Pons (tissue), 1 donor: ENCODE results near the gene ARHGAP35.
"Not testable (repeated sequence)": the region's sequence is repeated elsewhere in the genome, so short reads cannot be mapped to it uniquely, and the experiment has no call there.

Experiments used
- DNase-seq: peaks from one replicate; pipeline ENCODE4 v3.0.0-alpha.2; 2016; ENCODE audit warnings: low spot score

The ARHGAP35 gene

GRCh38 chr19:46871173-46871572 lies 10.4 kb downstream of the ARHGAP35 start:
- not testable (repeated sequence) for DNase-seq

GRCh38 chr19:46872967-46873366 lies 12.2 kb downstream of the ARHGAP35 start:
- no peak for DNase-seq

GRCh38 chr19:46875234-46875633 lies 14.4 kb downstream of the ARHGAP35 start:
- DNase-seq, result no peak

- no peak for DNase-seq
These were observed 14.9 kb downstream of the ARHGAP35 start for GRCh38 chr19:46875657-46876056.

DNA sequence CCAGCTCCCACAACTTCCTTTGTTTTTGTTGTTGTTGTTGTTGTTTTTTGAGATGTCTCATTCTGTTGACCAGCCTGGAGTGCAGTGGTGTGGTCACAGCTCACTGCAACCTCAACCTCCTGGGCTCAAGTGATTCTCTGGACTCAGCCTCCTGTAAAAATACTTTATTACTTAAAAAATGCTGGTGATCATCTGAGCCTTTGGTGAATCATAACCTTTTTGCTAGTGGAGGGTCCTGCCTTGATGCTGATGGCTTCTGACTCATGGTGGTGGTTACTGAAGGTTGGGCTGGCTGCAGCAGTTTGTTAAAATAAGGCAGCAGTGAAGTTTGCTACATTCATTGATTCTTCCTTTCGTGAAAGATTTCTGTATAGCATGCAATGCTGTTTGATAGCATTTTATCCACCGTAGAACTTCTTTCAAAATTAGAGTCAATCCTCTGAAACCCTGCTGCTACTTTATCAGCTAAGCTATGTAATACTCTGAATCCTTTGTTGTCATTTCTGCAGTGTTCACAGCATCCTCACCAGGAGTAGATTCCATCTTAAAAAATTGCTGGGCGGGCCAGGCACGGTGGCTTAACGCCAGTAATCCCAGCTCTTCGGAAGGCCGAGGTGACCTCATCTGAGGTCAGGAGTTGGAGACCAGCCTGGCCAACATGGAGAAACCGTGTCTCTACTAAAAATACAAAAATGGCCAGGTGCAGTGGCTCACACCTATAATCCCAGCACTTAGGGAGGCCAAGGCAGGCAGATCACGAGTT lies 18.0 kb downstream of the ARHGAP35 start:
- DNase-seq, result no peak

DNA sequence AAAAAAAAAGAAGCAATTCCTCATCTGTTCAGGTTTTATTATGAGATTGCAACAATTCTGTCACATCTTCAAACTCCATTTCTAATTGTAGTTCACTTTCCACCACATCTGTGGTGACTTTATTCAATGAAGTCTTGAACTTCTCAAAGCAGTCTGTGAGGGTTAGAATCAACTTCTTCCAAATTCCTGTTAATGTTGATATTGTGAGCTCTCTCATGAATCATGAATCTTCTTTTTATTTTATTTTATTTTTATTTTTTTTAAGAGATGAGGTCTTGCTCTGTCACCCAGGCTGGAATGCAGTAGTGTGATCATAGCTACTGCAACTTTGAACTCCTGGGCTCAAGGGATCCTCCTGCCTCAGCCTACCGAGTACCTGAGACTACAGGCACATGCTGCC lies 19.6 kb downstream of the ARHGAP35 start:
- no peak for DNase-seq

- no peak for DNase-seq
These were observed 20.3 kb downstream of the ARHGAP35 start for GRCh38 chr19:46881092-46881491.

DNA sequence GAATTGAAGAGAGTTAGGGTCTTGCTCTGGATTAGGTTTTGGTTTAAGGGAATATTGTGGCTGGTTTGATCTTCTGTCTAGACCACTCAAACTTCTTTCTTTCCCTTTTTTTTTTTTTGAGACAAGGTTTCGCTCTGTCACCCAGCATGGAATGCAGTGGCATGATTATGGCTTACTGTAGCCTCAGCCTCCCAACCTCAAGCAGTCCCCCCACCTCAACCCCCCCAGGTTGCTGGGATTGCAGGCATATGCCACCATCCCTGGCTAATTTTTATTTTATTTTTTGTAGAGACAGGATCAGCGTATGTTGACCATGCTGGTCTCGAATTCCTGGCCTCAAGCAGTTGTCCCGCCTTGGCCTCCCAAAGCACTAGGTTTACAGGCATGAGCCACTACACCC lies 21.2 kb downstream of the ARHGAP35 start:
- DNase-seq, result no peak

DNA sequence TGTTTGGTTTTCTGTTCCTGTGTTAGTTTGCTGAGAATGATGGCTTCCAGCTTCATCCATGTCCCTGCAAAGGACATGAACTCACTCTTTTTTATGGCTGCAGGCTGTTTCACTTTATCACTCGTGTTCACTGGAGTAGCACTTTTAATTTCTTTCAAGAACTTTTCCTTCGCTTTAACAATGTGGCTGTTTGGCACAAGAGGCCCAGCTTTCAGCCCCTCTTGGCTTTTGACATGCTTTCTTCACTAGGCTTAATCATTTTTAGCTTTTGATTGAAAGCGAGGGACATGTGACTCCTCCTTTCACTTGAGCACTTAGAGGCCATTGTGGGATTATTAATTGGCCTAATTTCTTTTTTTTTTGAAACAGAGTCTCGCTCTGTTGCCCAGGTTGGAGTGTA lies 22.0 kb downstream of the ARHGAP35 start:
- not testable (repeated sequence) for DNase-seq

GRCh38 chr19:46885411-46885810 lies 24.6 kb downstream of the ARHGAP35 start:
- DNase-seq, result no peak

GRCh38 chr19:46886546-46887239 lies 25.9 kb downstream of the ARHGAP35 start:
- DNase-seq, result no peak

DNA sequence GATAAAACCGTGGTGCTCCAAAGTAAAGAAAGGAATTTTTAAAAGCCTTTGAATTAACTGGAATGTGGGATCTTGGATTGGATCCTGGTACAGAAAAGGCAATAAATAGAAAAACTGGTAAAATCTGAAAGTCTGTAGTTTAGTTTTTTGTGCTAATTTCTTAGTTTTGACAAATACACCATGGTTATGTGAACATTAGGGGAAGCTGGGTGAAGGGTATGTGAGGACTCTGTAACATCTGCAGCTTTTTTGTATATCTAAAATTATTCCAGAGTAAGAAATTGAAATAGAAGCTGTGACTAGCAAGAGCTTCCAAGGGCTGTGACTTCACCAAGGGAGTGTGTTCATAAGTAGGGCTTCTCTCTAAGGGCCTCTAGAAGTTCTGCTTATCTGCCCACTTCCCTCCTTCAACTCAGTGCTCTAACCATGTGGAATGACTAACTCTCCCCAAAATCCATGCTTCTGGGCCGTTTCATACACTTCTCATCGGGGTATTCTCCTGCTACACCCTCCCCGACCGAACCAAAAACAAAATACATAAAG lies 26.5 kb downstream of the ARHGAP35 start:
- DNase-seq, result no peak

- no peak for DNase-seq
These were observed 29.8 kb downstream of the ARHGAP35 start for GRCh38 chr19:46890423-46891170.

GRCh38 chr19:46892252-46893179 lies 31.7 kb downstream of the ARHGAP35 start:
- DNase-seq, result no peak

DNA sequence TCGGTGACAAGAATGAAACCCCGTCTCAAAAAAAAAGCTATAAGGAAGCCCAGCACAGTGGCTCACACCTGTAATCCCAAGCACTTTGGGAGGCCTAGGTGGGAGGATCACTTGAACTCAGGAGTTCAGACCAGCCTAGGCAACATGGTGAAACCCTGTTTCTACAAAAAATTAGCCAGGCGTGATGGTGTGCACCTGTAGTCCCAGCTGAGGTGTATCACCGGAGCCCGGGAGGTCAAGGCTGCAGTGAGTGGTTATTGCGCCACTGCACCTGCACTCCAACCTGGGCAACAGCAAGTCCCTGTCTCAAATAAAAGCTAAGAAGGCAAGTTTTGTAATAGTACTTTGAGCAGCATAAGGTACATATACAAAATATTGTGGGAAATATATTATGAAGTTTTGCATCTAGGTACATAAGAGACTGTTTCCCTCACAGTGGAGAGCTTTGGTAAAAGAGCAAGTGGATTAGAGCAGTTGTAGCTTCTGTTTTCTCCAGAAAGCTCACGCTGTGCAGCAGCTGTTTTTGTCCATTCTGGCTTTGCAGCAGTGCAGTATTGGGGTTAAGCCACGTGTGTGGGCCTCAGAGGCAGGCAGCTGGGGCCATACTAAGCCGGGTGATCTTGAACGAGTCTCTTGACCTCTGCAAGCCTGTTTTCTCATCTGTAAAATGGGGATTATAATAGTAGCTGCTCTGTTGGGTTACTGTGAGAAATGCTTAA lies 35.4 kb downstream of the ARHGAP35 start:
- DNase-seq, result no peak

DNA sequence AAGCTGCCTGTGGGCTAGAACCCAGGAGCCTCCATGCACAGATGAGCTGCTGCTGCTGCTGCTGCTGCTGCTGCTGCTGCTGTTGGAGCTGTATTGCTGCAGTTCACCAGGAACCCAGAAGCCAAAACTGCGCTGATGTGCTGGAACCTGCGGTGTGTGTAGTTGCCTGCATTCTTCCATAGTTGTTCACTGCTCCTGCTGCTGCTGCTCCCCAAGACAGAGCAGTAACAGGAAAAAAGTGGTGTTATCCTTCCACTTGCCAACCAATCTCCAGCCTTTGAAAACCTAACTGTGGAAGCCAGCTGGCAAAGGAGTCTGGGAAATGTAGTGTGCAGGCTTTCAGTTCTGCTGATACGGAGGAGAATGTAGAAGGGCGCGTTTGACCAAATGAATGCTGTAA lies 37.9 kb downstream of the ARHGAP35 start:
- DNase-seq, result peak; percentile 74

DNA sequence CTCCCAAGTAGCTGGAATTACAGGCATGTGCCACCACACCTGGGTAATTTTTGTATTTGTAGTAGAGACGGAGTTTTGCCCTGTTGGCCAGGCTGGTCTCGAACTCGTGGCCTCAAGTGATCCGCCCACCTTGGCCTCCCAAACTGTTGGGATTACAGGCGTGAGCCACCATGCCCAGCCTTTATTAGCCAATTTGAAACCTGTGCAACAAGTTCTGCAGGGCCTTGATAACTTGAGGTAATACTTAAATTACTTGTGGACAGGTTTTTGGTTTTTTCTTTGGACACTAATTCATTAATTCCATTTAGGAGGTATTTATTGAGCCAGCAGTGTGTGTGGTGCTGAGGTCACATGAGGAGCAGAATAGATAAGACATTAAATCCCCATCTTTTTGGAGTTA lies 39.5 kb downstream of the ARHGAP35 start:
- no peak for DNase-seq

DNA sequence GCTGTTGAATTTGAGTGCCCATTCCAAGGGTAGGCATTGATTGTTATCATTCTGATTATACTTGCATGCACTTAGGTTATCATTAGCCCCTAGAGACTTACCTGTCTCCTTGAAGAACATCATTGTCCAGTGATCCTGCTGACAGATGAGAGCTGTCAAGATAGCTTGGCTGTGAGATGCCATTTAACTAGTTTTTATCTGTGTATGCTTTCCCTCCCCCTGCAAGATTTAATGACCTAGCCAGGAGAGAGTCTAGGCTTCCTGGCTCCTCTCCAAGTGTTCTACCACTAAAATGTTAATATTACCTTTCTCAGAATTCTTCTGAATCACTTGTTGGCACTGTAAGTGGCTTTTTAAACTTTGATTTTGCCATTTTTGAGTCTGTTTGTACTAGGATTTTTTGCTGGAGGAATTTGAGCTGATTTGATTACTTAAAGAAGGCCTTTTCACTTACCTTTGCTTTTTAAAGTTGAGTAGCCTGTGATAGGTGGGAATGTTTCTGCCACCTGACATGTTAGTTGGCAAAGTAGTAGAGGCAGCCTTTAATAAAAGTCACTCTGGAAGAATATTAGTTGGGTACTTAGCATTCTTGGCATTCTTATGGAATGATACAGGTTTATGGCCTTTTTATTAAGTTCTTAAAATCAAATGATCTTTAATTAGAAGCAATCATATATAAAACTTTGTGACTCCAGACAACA lies 41.1 kb downstream of the ARHGAP35 start:
- no peak for DNase-seq

DNA sequence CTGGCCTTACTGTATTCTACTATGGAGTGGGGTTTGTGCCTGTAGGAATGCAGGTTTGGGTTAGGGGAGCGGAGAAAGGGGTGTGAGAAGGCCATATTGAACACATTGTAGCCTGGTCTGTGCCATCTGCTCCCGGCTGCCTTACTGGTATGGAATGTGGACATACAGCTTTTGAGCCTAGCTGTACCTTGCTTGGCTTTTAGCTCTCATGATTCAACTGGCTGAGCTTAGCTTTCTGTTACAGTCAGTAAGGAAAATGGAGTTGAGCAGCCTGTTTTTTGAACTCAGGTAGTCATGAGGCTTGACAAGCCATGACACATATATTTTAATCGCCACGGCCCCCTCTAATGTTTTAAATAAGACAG lies 41.6 kb downstream of the ARHGAP35 start:
- no peak for DNase-seq

- no peak for DNase-seq
These were observed 42.7 kb downstream of the ARHGAP35 start for GRCh38 chr19:46903458-46903857.
